HG02943 (cell line): ENCODE data around the gene TGDS.
"Not testable (repeated sequence)": the region's sequence is repeated elsewhere in the genome, so short reads cannot be mapped to it uniquely, and the experiment has no call there.

Experiments used
- ATAC-seq: cut with Tn5 transposase; IDR thresholded peaks from one replicate; pipeline ENCODE4 v1.9.1; 2021; ENCODE audit warnings: mild to moderate bottlenecking, low read depth, moderate library complexity; ENCODE audit not compliant: unreplicated experiment

Gene TGDS

GRCh38 chr13:94595950-94596574 is at the start of gene TGDS:
TGDS (minus strand) TSS chr13:94596152; CDS start chr13:94596136, 16 bp downstream.
- ATAC-seq, result peak; percentile 96

GRCh38 chr13:94641409-94641941 is 45.5 kb upstream of the TGDS start:
- ATAC-seq, result no peak

GRCh38 chr13:94640721-94641120 is 44.8 kb upstream of the TGDS start:
- ATAC-seq, result no peak

GRCh38 chr13:94637677-94638076 is 41.7 kb upstream of the TGDS start:
- ATAC-seq, result not testable (repeated sequence)

GRCh38 chr13:94636942-94637578 is 41.1 kb upstream of the TGDS start:
- no peak for ATAC-seq

- ATAC-seq, result not testable (repeated sequence)
These were observed 40.1 kb upstream of the TGDS start for GRCh38 chr13:94636096-94636495.

GRCh38 chr13:94632226-94632980 is 36.5 kb upstream of the TGDS start:
- no peak for ATAC-seq

- ATAC-seq, result no peak
These were observed 34.9 kb upstream of the TGDS start for GRCh38 chr13:94630858-94631257.

- no peak for ATAC-seq
These were observed 27.4 kb upstream of the TGDS start for GRCh38 chr13:94623316-94623715.

- no peak for ATAC-seq
These were observed 26.4 kb upstream of the TGDS start for GRCh38 chr13:94622344-94622743.

- ATAC-seq, result peak; percentile 60
These were observed 24.4 kb upstream of the TGDS start for GRCh38 chr13:94620286-94620896.

- no peak for ATAC-seq
These were observed 21.5 kb upstream of the TGDS start for GRCh38 chr13:94617389-94618000.

GRCh38 chr13:94613051-94613450 is 17.1 kb upstream of the TGDS start:
- no peak for ATAC-seq

GRCh38 chr13:94612050-94612449 is 16.1 kb upstream of the TGDS start:
- no peak for ATAC-seq

GRCh38 chr13:94610475-94610874 is 14.5 kb upstream of the TGDS start:
- ATAC-seq, result no peak

GRCh38 chr13:94609196-94609595 is 13.2 kb upstream of the TGDS start:
- no peak for ATAC-seq

GRCh38 chr13:94608586-94608985 is 12.6 kb upstream of the TGDS start:
- ATAC-seq, result no peak

- ATAC-seq, result no peak
These were observed 12.0 kb upstream of the TGDS start for GRCh38 chr13:94607939-94608338.

GRCh38 chr13:94607056-94607455 is 11.1 kb upstream of the TGDS start:
- no peak for ATAC-seq

- no peak for ATAC-seq
These were observed 6.5 kb upstream of the TGDS start for GRCh38 chr13:94602467-94602866.
